Neural cell (in vitro differentiated cells): ENCODE results near the gene GALNT10. TPM values are rescaled to one million over a fixed set of nuclear protein-coding genes. Genes with fewer than 3 reads are reported as not detected.

Experiments used
- H2AFZ ChIP-seq: fragments of 200-600, 300-800 bp; sonication (generic), shearing (Covaris generic); 2 replicates; pipeline ENCODE4 v1.6.0; 2014; ENCODE audit warnings: low read depth, mild to moderate bottlenecking, antibody characterized with exemption, low read length, moderate library complexity
- H3F3A ChIP-seq: fragments of 200-600 bp; shearing (Covaris generic); 2 replicates; pipeline ENCODE4 v1.6.1; 2016; ENCODE audit warnings: mild to moderate bottlenecking, moderate library complexity, mixed read lengths, antibody characterized with exemption, low read length; ENCODE audit not compliant: insufficient read depth, poor library complexity, severe bottlenecking
- H3K27ac ChIP-seq: fragments of 200-600, 300-800 bp; sonication (generic), shearing (Covaris generic); 2 replicates; pipeline ENCODE4 v1.5.1; 2014; ENCODE audit warnings: mild to moderate bottlenecking, low read length, moderate library complexity
- H3K27me3 ChIP-seq: fragments of 300-800, 200-600 bp; sonication (generic), shearing (Covaris generic); 2 replicates; pipeline ENCODE4 v1.6.0; 2014; ENCODE audit warnings: mild to moderate bottlenecking, low read depth, low read length, moderate library complexity; ENCODE audit not compliant: insufficient read depth
- H3K36me3 ChIP-seq: fragments of 300-800, 200-600 bp; sonication (generic), shearing (Covaris generic); 2 replicates; pipeline ENCODE4 v1.5.1; 2014; ENCODE audit warnings: mild to moderate bottlenecking, antibody characterized with exemption, low read length, moderate library complexity; ENCODE audit not compliant: insufficient read depth
- H3K4me2 ChIP-seq: fragments of 300-800, 200-600 bp; sonication (generic), shearing (Covaris generic); 2 replicates; pipeline ENCODE4 v1.6.0; 2014; ENCODE audit warnings: mild to moderate bottlenecking, low read length
- H3K4me3 ChIP-seq: fragments of 300-800, 200-600 bp; sonication (generic), shearing (Covaris generic); 2 replicates; pipeline ENCODE4 v1.5.1; 2014; ENCODE audit warnings: mild to moderate bottlenecking, low read length, moderate library complexity
- H3K79me2 ChIP-seq: fragments of 200-600 bp; shearing (Covaris generic); replicated peaks from 2 replicates; pipeline ENCODE4 v1.6.0; 2014; ENCODE audit warnings: mild to moderate bottlenecking, low read length, moderate library complexity; ENCODE audit not compliant: insufficient read depth
- H3K9ac ChIP-seq: fragments of 300-800, 200-600 bp; sonication (generic), shearing (Covaris generic); 2 replicates; pipeline ENCODE4 v1.6.1; 2016; ENCODE audit warnings: mild to moderate bottlenecking, low read length, mixed read lengths
- H3K9me2 ChIP-seq: fragments of 200-600 bp; shearing (Covaris generic); 2 replicates; pipeline ENCODE4 v1.6.1; 2016; ENCODE audit warnings: mild to moderate bottlenecking, low read length, mixed read lengths; ENCODE audit not compliant: insufficient read depth
- H3K9me3 ChIP-seq: fragments of 200-600, 300-800 bp; sonication (generic), shearing (Covaris generic); 2 replicates; pipeline ENCODE4 v1.6.1; 2016; ENCODE audit warnings: mild to moderate bottlenecking, mixed run types, low read length, moderate library complexity, mixed read lengths
- H4K20me1 ChIP-seq: fragments of 200-600 bp; shearing (Covaris generic); 2 replicates; pipeline ENCODE4 v1.6.1; 2016; ENCODE audit warnings: mild to moderate bottlenecking, mixed run types; ENCODE audit not compliant: insufficient read depth
- CTCF ChIP-seq: fragments of 450-650 bp; IDR thresholded peaks from 2 replicates; pipeline ENCODE4 v1.5.1; 2014; ENCODE audit warnings: antibody characterized with exemption, mild to moderate bottlenecking, moderate library complexity; ENCODE audit not compliant: poor library complexity, severe bottlenecking
- EP300 ChIP-seq: fragments of 450-650 bp; conservative IDR thresholded peaks from 2 replicates; pipeline ENCODE4 v1.6.1; 2014; ENCODE audit warnings: antibody characterized with exemption, mild to moderate bottlenecking, moderate library complexity; ENCODE audit not compliant: poor library complexity, severe bottlenecking
- EZH2 ChIP-seq: fragments of 200-600, 300-800 bp; shearing (Covaris generic), sonication (generic); IDR thresholded peaks from 2 replicates; pipeline ENCODE4 v1.6.1; 2014; ENCODE audit warnings: antibody characterized with exemption, low read length, borderline replicate concordance, mild to moderate bottlenecking; ENCODE audit not compliant: insufficient read depth, poor library complexity, severe bottlenecking
- MXI1 ChIP-seq: fragments of 450-650 bp; conservative IDR thresholded peaks from 2 replicates; pipeline ENCODE4 v1.6.1; 2014; ENCODE audit warnings: antibody characterized with exemption, mild to moderate bottlenecking; ENCODE audit not compliant: poor library complexity, severe bottlenecking
- POLR2AphosphoS5 ChIP-seq: IDR thresholded peaks from 2 replicates; pipeline ENCODE4 v1.6.1; 2012
- RAD21 ChIP-seq: fragments of 450-650 bp; conservative IDR thresholded peaks from 2 replicates; pipeline ENCODE4 v1.6.1; 2014; ENCODE audit warnings: antibody characterized with exemption, mild to moderate bottlenecking, moderate library complexity
- REST ChIP-seq: IDR thresholded peaks from 2 replicates; pipeline ENCODE4 v1.6.1; 2012; ENCODE audit warnings: borderline replicate concordance
- SMC3 ChIP-seq: fragments of 450-650 bp; conservative IDR thresholded peaks from 2 replicates; pipeline ENCODE4 v1.6.1; 2014; ENCODE audit warnings: antibody characterized with exemption, mild to moderate bottlenecking, moderate library complexity; ENCODE audit not compliant: poor library complexity
- TAF1 ChIP-seq: IDR thresholded peaks from 2 replicates; pipeline ENCODE4 v1.6.1; 2012; ENCODE audit warnings: low read depth
- polyA plus RNA-seq: library from polyadenylated mRNA; depleted of rRNA; stranded (reverse); fragments of >200 nt; gene quantifications from 2 replicates; pipeline ENCODE4 v1.2.3, GENCODE V29; 2014

Gene GALNT10
- polyA plus RNA-seq, 1 donor from 2014 or later, result 3.1 TPM

GRCh38 chr5:154145268-154145667 lies 45.3 kb upstream of the GALNT10 start:
- H3K9me3 ChIP-seq, result no peaks in the 10 kb centered on the region
- no peaks in the 10 kb centered on the region for H3K36me3 ChIP-seq
- TF ChIP-seq POLR2AphosphoS5 (no peak), TAF1 (no peak), CTCF (no peak), EZH2 (no peak), SMC3 (no peak), REST (no peak), MXI1 (no peak), RAD21 (no peak), EP300 (no peak)
- H2AFZ ChIP-seq, result no peak overlapping the region
- H3K27me3 ChIP-seq, result no peaks in the 10 kb centered on the region
- H3K9me2 ChIP-seq, result no peaks in the 10 kb centered on the region
- no peaks in the 10 kb centered on the region for H3F3A ChIP-seq
- H3K4me2 ChIP-seq, result no peak overlapping the region
- no peaks in the 10 kb centered on the region for H3K79me2 ChIP-seq
- H3K4me3 ChIP-seq, result no peak overlapping the region
- no peaks in the 10 kb centered on the region for H4K20me1 ChIP-seq
- no peak overlapping the region for H3K9ac ChIP-seq
- no peak overlapping the region for H3K27ac ChIP-seq

GRCh38 chr5:154146409-154146808 lies 44.1 kb upstream of the GALNT10 start:
- Histone ChIP-seq H3K4me2 (no peak overlapping the region), H3K79me2 (no peaks in the 10 kb centered on the region), H3K4me3 (no peak overlapping the region), H2AFZ (no peak overlapping the region), H3K9me3 (no peaks in the 10 kb centered on the region), H4K20me1 (no peaks in the 10 kb centered on the region), H3K27ac (no peak overlapping the region), H3K9me2 (no peaks in the 10 kb centered on the region), H3K27me3 (no peaks in the 10 kb centered on the region), H3K36me3 (no peaks in the 10 kb centered on the region), H3K9ac (no peak overlapping the region), H3F3A (no peaks in the 10 kb centered on the region)
- TF ChIP-seq SMC3, result no peak
- no peak for TF ChIP-seq POLR2AphosphoS5
- TF ChIP-seq RAD21, result no peak
- TF ChIP-seq REST, result no peak
- TF ChIP-seq TAF1, result no peak
- TF ChIP-seq CTCF, result no peak
